Liver (tissue), 9 donors: ENCODE data around the gene NKAIN2. TPM values are rescaled to one million over a fixed set of nuclear protein-coding genes. Genes with fewer than 3 reads are reported as not detected.

ENCODE experiments used
- DNase-seq: peaks from one replicate; pipeline ENCODE4 v3.0.0-alpha.2; 2017; ENCODE audit warnings: low spot score
- H3K27ac ChIP-seq, 2 donors: one replicate each; pipeline ENCODE4 v1.7.0; 2013; ENCODE audit warnings: inconsistent platforms in 2 of 2, low read length in 2 of 2, control low read depth in 1 of 2, low read depth in 1 of 2, mild to moderate bottlenecking in 1 of 2
- H3K27me3 ChIP-seq, 4 donors: one replicate each; pipeline versions ENCODE4 v1.6.1 to v1.7.0; 2013; ENCODE audit warnings: low read length in 3 of 4, inconsistent platforms in 1 of 4, mild to moderate bottlenecking in 1 of 4, moderate library complexity in 1 of 4; ENCODE audit not compliant: control insufficient read depth in 4 of 4, insufficient read depth in 4 of 4
- H3K36me3 ChIP-seq, 4 donors: one replicate each; pipeline versions ENCODE4 v1.6.1 to v1.7.0; 2013; ENCODE audit warnings: low read length in 3 of 4, mild to moderate bottlenecking in 3 of 4, low read depth in 1 of 4, moderate library complexity in 1 of 4; ENCODE audit not compliant: control insufficient read depth in 4 of 4, insufficient read depth in 3 of 4
- H3K4me1 ChIP-seq, 4 donors: one replicate each; pipeline versions ENCODE4 v1.6.1 to v1.7.0; 2013; ENCODE audit warnings: low read length in 3 of 4, mild to moderate bottlenecking in 3 of 4, moderate library complexity in 1 of 4; ENCODE audit not compliant: control insufficient read depth in 4 of 4, insufficient read depth in 4 of 4
- H3K4me3 ChIP-seq, 3 donors: one replicate each; pipeline versions ENCODE4 v1.6.1 to v1.7.0; 2013; ENCODE audit warnings: low read length in 3 of 3, control low read depth in 1 of 3, low read depth in 1 of 3, mild to moderate bottlenecking in 1 of 3
- H3K9ac ChIP-seq, 2 donors: one replicate each; pipeline ENCODE4 v1.7.0; 2013; ENCODE audit warnings: low read length in 2 of 2, mild to moderate bottlenecking in 2 of 2, moderate library complexity in 2 of 2, control low read depth in 1 of 2, low read depth in 1 of 2
- H3K9me3 ChIP-seq, 4 donors: one replicate each; pipeline versions ENCODE4 v1.6.1 to v1.7.0; 2013; ENCODE audit warnings: low read length in 3 of 4; ENCODE audit not compliant: control insufficient read depth in 4 of 4
- EGR1 ChIP-seq, 2 donors: IDR thresholded peaks; 2 replicates each; pipeline ENCODE4 v1.6.1; 2016 to 2018; ENCODE audit warnings: antibody characterized with exemption in 2 of 2, low read depth in 2 of 2
- FOXA1 ChIP-seq: IDR thresholded peaks from 2 replicates; pipeline ENCODE4 v1.6.1; 2016; ENCODE audit warnings: antibody characterized with exemption
- FOXA2 ChIP-seq: IDR thresholded peaks from 2 replicates; pipeline ENCODE4 v1.6.1; 2016; ENCODE audit warnings: antibody characterized with exemption
- GABPA ChIP-seq, 2 donors: IDR thresholded peaks in 1 of 2; conservative IDR thresholded peaks in 1 of 2; 2 replicates each; pipeline ENCODE4 v1.6.1; 2016; ENCODE audit warnings: antibody characterized with exemption in 2 of 2, mild to moderate bottlenecking in 1 of 2, moderate library complexity in 1 of 2
- HNF4A ChIP-seq, 2 donors: conservative IDR thresholded peaks; 2 replicates each; pipeline ENCODE4 v1.6.1; 2016; ENCODE audit warnings: antibody characterized with exemption in 2 of 2, mild to moderate bottlenecking in 2 of 2
- HNF4G ChIP-seq: IDR thresholded peaks from 2 replicates; pipeline ENCODE4 v1.6.1; 2016; ENCODE audit warnings: antibody characterized with exemption
- JUND ChIP-seq, 2 donors: IDR thresholded peaks; 2 replicates each; pipeline ENCODE4 v1.6.1; 2016; ENCODE audit warnings: antibody characterized with exemption in 2 of 2
- NR2F2 ChIP-seq: IDR thresholded peaks from 2 replicates; pipeline ENCODE4 v1.6.1; 2016; ENCODE audit warnings: antibody characterized with exemption
- RAD21 ChIP-seq, 2 donors: IDR thresholded peaks; 2 replicates each; pipeline ENCODE4 v1.6.1; 2016; ENCODE audit warnings: antibody characterized with exemption in 2 of 2, mild to moderate bottlenecking in 2 of 2
- RXRA ChIP-seq, 2 donors: IDR thresholded peaks; 2 replicates each; pipeline ENCODE4 v1.6.1; 2017 to 2018; ENCODE audit warnings: antibody characterized with exemption in 2 of 2, mild to moderate bottlenecking in 1 of 2
- SP1 ChIP-seq: IDR thresholded peaks from 2 replicates; pipeline ENCODE4 v1.6.1; 2018; ENCODE audit warnings: antibody characterized with exemption, mild to moderate bottlenecking
- TAF1 ChIP-seq: conservative IDR thresholded peaks from 2 replicates; pipeline ENCODE4 v1.6.1; 2016; ENCODE audit warnings: antibody characterized with exemption, mild to moderate bottlenecking
- YY1 ChIP-seq: IDR thresholded peaks from 2 replicates; pipeline ENCODE4 v1.6.1; 2016; ENCODE audit warnings: antibody characterized with exemption, mild to moderate bottlenecking
- WGBS: extraction: QIAGEN DNeasy Blood & Tissue Kit; methylation state at CpG from one replicate; pipeline ENCODE4 v1.1.7; 2013; 5-methylcytosine and 5-hydroxymethylcytosine counted together
- polyA plus RNA-seq, 2 donors: library from polyadenylated mRNA; stranded (reverse) in 1 of 2; unstranded in 1 of 2; fragments of 200-250 nt in 1 of 2; fragments of >200 nt in 1 of 2; fragmentation: Nextera tagmentation in 1 of 2; extraction: Ambion mirVana in 1 of 2; gene quantifications; one replicate each; pipeline versions ENCODE4 v1.2.1 to v1.2.3, GENCODE V29; 2013 to 2015
- total RNA-seq, 2 donors: library from RNA; depleted of rRNA; stranded (reverse); fragments of >200 nt; gene quantifications; one replicate each; pipeline ENCODE4 v1.2.3, GENCODE V29; 2014
- TF ChIP-seq, protein P1 (sequence below): IDR thresholded peaks from 2 replicates; pipeline ENCODE4 v1.6.1; 2016; ENCODE audit warnings: antibody characterized with exemption, mild to moderate bottlenecking
- TF ChIP-seq, protein P2 (sequence below): fragments of 150-350 bp; IDR thresholded peaks from 2 replicates; pipeline ENCODE4 v1.5.1; 2017; ENCODE audit warnings: improper control_type of control experiment, low read depth, low read length; ENCODE audit not compliant: missing input control
- TF ChIP-seq, protein P3 (sequence below): IDR thresholded peaks from 2 replicates; pipeline ENCODE4 v1.6.1; 2016; ENCODE audit warnings: antibody characterized with exemption
- TF ChIP-seq, protein P4 (sequence below): IDR thresholded peaks from 2 replicates; pipeline ENCODE4 v1.6.1; 2016; ENCODE audit warnings: antibody characterized with exemption
- TF ChIP-seq, protein P5 (sequence below): IDR thresholded peaks from 2 replicates; pipeline ENCODE4 v1.6.1; 2016; ENCODE audit warnings: antibody characterized with exemption
- donor health status: healthy.
- donor health status: healthy.
- donor health status: healthy.
- donor health status: healthy.
- donor health status: healthy.

Gene NKAIN2
- total and polyA plus RNA-seq, 4 donors = 0.05 to 0.14 TPM; not detected in 2

DNA sequence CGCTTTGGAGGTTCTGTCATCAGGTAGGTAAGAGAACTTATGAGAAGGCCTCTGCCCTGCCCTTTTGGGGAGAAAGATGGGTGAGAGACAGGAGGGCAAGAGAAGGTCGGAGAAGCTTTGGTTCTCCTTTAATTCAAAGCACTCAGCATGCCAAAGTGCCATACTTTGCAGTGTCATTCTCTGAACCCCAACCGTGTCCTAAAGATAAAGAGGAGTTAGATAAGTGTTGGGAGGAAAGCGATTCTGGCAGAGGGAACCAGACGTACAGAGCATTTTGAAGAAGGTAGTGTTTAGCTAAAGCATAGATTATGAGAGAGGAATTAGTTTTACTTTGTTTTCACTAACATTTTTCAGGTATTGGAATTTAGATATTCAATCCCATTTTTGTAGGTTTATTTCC is 40.3 kb downstream of the NKAIN2 start:
- Histone ChIP-seq H3K4me1 (no peaks in the 10 kb centered on the region), H3K9ac (no peak overlapping the region), H3K9me3 (peaks cover 0 to 3% (median 0%) of the 10 kb centered on the region in 4 donors), H3K4me3 (no peak overlapping the region), H3K36me3 (no peaks in the 10 kb centered on the region), H3K27ac (no peak overlapping the region), H3K27me3 (peaks cover 0 to 3% (median 0%) of the 10 kb centered on the region in 4 donors)
- TF ChIP-seq TAF1 = no peak
- no peak for TF ChIP-seq RXRA (IDR thresholded peaks at IDR 0.05)
- TF ChIP-seq SP1 = no peak
- TF ChIP-seq EGR1 (IDR thresholded peaks at IDR 0.05; ENCODE audit: low read depth in 2 of 2) = no peak
- TF ChIP-seq, protein P1, sequence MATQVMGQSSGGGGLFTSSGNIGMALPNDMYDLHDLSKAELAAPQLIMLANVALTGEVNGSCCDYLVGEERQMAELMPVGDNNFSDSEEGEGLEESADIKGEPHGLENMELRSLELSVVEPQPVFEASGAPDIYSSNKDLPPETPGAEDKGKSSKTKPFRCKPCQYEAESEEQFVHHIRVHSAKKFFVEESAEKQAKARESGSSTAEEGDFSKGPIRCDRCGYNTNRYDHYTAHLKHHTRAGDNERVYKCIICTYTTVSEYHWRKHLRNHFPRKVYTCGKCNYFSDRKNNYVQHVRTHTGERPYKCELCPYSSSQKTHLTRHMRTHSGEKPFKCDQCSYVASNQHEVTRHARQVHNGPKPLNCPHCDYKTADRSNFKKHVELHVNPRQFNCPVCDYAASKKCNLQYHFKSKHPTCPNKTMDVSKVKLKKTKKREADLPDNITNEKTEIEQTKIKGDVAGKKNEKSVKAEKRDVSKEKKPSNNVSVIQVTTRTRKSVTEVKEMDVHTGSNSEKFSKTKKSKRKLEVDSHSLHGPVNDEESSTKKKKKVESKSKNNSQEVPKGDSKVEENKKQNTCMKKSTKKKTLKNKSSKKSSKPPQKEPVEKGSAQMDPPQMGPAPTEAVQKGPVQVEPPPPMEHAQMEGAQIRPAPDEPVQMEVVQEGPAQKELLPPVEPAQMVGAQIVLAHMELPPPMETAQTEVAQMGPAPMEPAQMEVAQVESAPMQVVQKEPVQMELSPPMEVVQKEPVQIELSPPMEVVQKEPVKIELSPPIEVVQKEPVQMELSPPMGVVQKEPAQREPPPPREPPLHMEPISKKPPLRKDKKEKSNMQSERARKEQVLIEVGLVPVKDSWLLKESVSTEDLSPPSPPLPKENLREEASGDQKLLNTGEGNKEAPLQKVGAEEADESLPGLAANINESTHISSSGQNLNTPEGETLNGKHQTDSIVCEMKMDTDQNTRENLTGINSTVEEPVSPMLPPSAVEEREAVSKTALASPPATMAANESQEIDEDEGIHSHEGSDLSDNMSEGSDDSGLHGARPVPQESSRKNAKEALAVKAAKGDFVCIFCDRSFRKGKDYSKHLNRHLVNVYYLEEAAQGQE = no peak
- TF ChIP-seq JUND (IDR thresholded peaks at IDR 0.05) = no peak
- TF ChIP-seq HNF4G = no peak
- no peak for TF ChIP-seq FOXA2
- TF ChIP-seq YY1 = no peak
- TF ChIP-seq, protein P2, sequence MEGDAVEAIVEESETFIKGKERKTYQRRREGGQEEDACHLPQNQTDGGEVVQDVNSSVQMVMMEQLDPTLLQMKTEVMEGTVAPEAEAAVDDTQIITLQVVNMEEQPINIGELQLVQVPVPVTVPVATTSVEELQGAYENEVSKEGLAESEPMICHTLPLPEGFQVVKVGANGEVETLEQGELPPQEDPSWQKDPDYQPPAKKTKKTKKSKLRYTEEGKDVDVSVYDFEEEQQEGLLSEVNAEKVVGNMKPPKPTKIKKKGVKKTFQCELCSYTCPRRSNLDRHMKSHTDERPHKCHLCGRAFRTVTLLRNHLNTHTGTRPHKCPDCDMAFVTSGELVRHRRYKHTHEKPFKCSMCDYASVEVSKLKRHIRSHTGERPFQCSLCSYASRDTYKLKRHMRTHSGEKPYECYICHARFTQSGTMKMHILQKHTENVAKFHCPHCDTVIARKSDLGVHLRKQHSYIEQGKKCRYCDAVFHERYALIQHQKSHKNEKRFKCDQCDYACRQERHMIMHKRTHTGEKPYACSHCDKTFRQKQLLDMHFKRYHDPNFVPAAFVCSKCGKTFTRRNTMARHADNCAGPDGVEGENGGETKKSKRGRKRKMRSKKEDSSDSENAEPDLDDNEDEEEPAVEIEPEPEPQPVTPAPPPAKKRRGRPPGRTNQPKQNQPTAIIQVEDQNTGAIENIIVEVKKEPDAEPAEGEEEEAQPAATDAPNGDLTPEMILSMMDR = no peak
- TF ChIP-seq, protein P3, sequence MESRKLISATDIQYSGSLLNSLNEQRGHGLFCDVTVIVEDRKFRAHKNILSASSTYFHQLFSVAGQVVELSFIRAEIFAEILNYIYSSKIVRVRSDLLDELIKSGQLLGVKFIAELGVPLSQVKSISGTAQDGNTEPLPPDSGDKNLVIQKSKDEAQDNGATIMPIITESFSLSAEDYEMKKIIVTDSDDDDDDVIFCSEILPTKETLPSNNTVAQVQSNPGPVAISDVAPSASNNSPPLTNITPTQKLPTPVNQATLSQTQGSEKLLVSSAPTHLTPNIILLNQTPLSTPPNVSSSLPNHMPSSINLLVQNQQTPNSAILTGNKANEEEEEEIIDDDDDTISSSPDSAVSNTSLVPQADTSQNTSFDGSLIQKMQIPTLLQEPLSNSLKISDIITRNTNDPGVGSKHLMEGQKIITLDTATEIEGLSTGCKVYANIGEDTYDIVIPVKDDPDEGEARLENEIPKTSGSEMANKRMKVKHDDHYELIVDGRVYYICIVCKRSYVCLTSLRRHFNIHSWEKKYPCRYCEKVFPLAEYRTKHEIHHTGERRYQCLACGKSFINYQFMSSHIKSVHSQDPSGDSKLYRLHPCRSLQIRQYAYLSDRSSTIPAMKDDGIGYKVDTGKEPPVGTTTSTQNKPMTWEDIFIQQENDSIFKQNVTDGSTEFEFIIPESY = no peak
- TF ChIP-seq NR2F2 = no peak
- TF ChIP-seq, protein P4, sequence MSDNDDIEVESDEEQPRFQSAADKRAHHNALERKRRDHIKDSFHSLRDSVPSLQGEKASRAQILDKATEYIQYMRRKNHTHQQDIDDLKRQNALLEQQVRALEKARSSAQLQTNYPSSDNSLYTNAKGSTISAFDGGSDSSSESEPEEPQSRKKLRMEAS = no peak
- TF ChIP-seq RAD21 (IDR thresholded peaks at IDR 0.05) = no peak
- TF ChIP-seq, protein P5, sequence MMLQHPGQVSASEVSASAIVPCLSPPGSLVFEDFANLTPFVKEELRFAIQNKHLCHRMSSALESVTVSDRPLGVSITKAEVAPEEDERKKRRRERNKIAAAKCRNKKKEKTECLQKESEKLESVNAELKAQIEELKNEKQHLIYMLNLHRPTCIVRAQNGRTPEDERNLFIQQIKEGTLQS = no peak
- no peak for TF ChIP-seq HNF4A (conservative IDR thresholded peaks at IDR 0.05)
- no peak for TF ChIP-seq FOXA1
- TF ChIP-seq GABPA (IDR thresholded peaks at IDR 0.05 in 1 of 2, conservative IDR thresholded peaks at IDR 0.05 in 1 of 2) = no peak
- DNase-seq = no peak
- WGBS = 76% methylated on average over 5 of the region's 5 CpGs
